Adrenal gland (tissue), 5 donors: ENCODE measurements around the gene IL1RL1.

Source experiments
- CTCF ChIP-seq, 6 experiments: fragments of 450-650 bp in 4 of 6; fragments of 200-600 bp in 2 of 6; sonication (generic) in 1 of 6; IDR thresholded peaks; 1 replicate in 5 of 6; 2 replicates in 1 of 6; pipeline versions ENCODE4 v1.5.1 to v1.8.0; 2016 to 2021; ENCODE audit warnings: antibody characterized with exemption in 6 of 6, mild to moderate bottlenecking in 2 of 6, moderate library complexity in 1 of 6
- POLR2A ChIP-seq, 2 donors: fragments of 450-650 bp; IDR thresholded peaks; one replicate each; pipeline ENCODE4 v1.6.1; 2017; ENCODE audit warnings: antibody characterized with exemption in 2 of 2, mild to moderate bottlenecking in 2 of 2, moderate library complexity in 1 of 2
- donor health status: DM: no; HTN: no; CAD: no.

GRCh38 chr2:102396012-102396411 is 84.6 kb downstream of the IL1RL1 start:
- TF ChIP-seq CTCF (IDR thresholded peaks at IDR 0.05) = no peak
- no peak for TF ChIP-seq POLR2A (IDR thresholded peaks at IDR 0.05)
